Upper lobe of right lung (tissue), 1 donor: ENCODE results near the gene EFEMP1. TPM values are rescaled to one million over a fixed set of nuclear protein-coding genes. Genes with fewer than 3 reads are reported as not detected.

Source experiments
- ATAC-seq: fragments of 200-7000 bp; cut with Tn5 transposase; one replicate; pipeline ENCODE4 v1.9.1; 2020; ENCODE audit warnings: mild to moderate bottlenecking, moderate library complexity
- DNase-seq: peaks from one replicate; pipeline ENCODE4 v3.0.0-alpha.2; 2020
- H3K27ac ChIP-seq: fragments of 200-600 bp; one replicate; pipeline ENCODE4 v1.8.0; 2022
- H3K27me3 ChIP-seq: fragments of 200-600 bp; one replicate; pipeline ENCODE4 v1.8.0; 2022; ENCODE audit warnings: mild to moderate bottlenecking
- H3K36me3 ChIP-seq: fragments of 200-600 bp; one replicate; pipeline ENCODE4 v1.8.0; 2022
- H3K4me1 ChIP-seq: fragments of 200-600 bp; one replicate; pipeline ENCODE4 v1.8.0; 2022
- H3K4me3 ChIP-seq: fragments of 200-600 bp; one replicate; pipeline ENCODE4 v1.8.0; 2022; ENCODE audit warnings: mild to moderate bottlenecking
- H3K9me3 ChIP-seq: fragments of 200-600 bp; one replicate; pipeline ENCODE4 v1.8.0; 2022
- intact Hi-C: fragments of 100-400 bp; cut with DNase I; formaldehyde crosslinking; loops from one replicate; pipeline ENCODE4 v1.11.0; 2022
- total RNA-seq: library from RNA; stranded (reverse); fragmentation: NEBNext Ultra II Directional; extraction: Animal tissue kit (Norgen Biotek cat#: 25700); gene quantifications from one replicate; pipeline ENCODE4 v1.2.1, GENCODE V29; 2021
- TF ChIP-seq, protein P1 (sequence below): fragments of 200-600 bp; IDR thresholded peaks from one replicate; pipeline ENCODE4 v1.8.0; 2022; ENCODE audit warnings: antibody characterized with exemption
- donor health status: DM: no; HTN: yes; CAD: no; lungs with severe emphysema.

EFEMP1 gene
- total RNA-seq, 1 donor from 2014 or later, result 301 TPM

DNA sequence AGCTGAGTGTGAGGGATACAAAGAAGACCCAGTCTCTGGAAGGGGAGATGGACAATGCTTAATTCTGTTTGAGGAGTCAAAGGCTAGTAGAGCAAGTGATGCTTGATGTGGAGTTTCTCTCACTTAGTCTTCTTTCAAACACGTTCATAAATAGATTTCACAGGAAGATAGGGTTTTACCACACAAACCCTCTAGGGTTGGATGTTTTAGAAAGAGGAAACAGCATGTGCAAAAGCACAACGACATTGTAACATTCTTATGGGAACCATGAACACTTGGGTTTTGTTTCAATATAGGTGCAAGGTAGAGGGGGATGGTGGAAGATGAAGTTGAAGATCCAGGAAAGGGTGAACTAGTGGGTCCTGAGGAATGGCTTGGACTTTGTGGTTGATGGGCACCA, 10.8 kb upstream of the EFEMP1 start:
- ATAC-seq (no peak), DNase-seq (no peak)
- TF ChIP-seq, protein P1, sequence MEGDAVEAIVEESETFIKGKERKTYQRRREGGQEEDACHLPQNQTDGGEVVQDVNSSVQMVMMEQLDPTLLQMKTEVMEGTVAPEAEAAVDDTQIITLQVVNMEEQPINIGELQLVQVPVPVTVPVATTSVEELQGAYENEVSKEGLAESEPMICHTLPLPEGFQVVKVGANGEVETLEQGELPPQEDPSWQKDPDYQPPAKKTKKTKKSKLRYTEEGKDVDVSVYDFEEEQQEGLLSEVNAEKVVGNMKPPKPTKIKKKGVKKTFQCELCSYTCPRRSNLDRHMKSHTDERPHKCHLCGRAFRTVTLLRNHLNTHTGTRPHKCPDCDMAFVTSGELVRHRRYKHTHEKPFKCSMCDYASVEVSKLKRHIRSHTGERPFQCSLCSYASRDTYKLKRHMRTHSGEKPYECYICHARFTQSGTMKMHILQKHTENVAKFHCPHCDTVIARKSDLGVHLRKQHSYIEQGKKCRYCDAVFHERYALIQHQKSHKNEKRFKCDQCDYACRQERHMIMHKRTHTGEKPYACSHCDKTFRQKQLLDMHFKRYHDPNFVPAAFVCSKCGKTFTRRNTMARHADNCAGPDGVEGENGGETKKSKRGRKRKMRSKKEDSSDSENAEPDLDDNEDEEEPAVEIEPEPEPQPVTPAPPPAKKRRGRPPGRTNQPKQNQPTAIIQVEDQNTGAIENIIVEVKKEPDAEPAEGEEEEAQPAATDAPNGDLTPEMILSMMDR, result no peak
- no peaks in the 10 kb centered on the region for H3K36me3 ChIP-seq
- no peak overlapping the region for H3K4me3 ChIP-seq
- H3K4me1 ChIP-seq, result no peaks in the 10 kb centered on the region
- no peaks in the 10 kb centered on the region for H3K9me3 ChIP-seq
- H3K27ac ChIP-seq, result no peak overlapping the region
- intact Hi-C loops, result no loop called here
- H3K27me3 ChIP-seq, result no peaks in the 10 kb centered on the region

DNA sequence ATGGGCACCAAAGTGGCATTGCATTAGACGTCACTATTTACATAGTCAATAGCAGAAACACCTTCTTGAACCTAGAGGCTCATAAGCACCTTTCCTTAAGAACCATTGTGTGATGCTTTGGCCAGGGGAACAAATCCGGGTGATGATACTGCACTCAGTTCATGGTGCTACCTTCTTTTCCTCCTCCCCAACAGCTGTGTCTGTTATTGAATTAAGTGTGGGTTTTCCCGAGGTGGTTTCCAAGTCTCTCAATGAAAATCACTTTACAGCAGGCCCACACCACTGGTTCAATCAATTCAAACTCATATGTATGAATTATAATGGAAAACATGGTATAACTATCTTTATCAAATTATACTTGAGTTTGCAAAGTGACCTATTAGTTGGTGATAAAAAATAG, 9.3 kb upstream of the EFEMP1 start:
- TF ChIP-seq, protein P1, result no peak
- Histone ChIP-seq H3K36me3 (no peaks in the 10 kb centered on the region), H3K4me1 (no peaks in the 10 kb centered on the region), H3K9me3 (no peaks in the 10 kb centered on the region), H3K4me3 (no peak overlapping the region), H3K27me3 (no peaks in the 10 kb centered on the region), H3K27ac (no peak overlapping the region)
- ATAC-seq (no peak), DNase-seq (no peak)
- intact Hi-C loops, result no loop called here

GRCh38 chr2:55931281-55931680, 7.7 kb upstream of the EFEMP1 start:
- no peak overlapping the region for H3K4me3 ChIP-seq
- no peak overlapping the region for H3K27ac ChIP-seq
- ATAC-seq (no peak), DNase-seq (no peak)
- H3K9me3 ChIP-seq, result no peaks in the 10 kb centered on the region
- no peaks in the 10 kb centered on the region for H3K36me3 ChIP-seq
- intact Hi-C loops, result no loop called here
- H3K27me3 ChIP-seq, result no peaks in the 10 kb centered on the region
- no peaks in the 10 kb centered on the region for H3K4me1 ChIP-seq
- TF ChIP-seq, protein P1, result no peak

DNA sequence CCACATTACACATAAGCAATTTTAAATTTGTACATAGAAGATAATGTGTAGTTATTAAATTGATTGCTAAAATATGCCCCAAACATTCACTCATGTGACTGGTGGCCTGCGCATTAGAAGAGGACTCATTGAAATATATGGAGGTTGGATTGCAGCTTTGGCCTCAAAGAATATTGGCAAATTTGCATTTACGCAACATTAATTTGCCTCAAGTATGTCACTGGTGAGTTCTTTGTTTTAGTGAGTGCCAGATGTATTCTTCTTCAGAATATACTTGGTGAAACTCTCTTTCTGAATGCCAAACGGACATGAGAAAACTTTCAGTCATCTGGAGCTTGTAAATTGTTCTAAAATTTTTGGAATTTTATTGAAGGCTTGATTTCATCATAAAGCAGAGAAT, 5.9 kb upstream of the EFEMP1 start:
- no peaks in the 10 kb centered on the region for H3K9me3 ChIP-seq
- intact Hi-C loops, result no loop called here
- no peak for DNase-seq
- H3K27ac ChIP-seq, result no peak overlapping the region
- TF ChIP-seq, protein P1, result no peak
- no peaks in the 10 kb centered on the region for H3K4me1 ChIP-seq
- ATAC-seq, result no peak
- peaks cover 1% of the 10 kb centered on the region for H3K27me3 ChIP-seq
- no peak overlapping the region for H3K4me3 ChIP-seq
- H3K36me3 ChIP-seq, result no peaks in the 10 kb centered on the region

- H3K4me1 ChIP-seq, result no peaks in the 10 kb centered on the region
- H3K36me3 ChIP-seq, result no peaks in the 10 kb centered on the region
- no peaks in the 10 kb centered on the region for H3K9me3 ChIP-seq
- TF ChIP-seq, protein P1, result no peak
- intact Hi-C loops, result no loop called here
- peaks cover 11% of the 10 kb centered on the region for H3K27me3 ChIP-seq
- ATAC-seq (no peak), DNase-seq (no peak)
- no peak overlapping the region for H3K27ac ChIP-seq
- H3K4me3 ChIP-seq, result no peak overlapping the region
These were observed 3.4 kb upstream of the EFEMP1 start for GRCh38 chr2:55926974-55927373.

GRCh38 chr2:55926246-55926645, 2.7 kb upstream of the EFEMP1 start:
- Histone ChIP-seq H3K9me3 (no peaks in the 10 kb centered on the region), H3K27ac (no peak overlapping the region), H3K4me1 (no peaks in the 10 kb centered on the region), H3K36me3 (no peaks in the 10 kb centered on the region), H3K4me3 (no peak overlapping the region), H3K27me3 (peaks cover 11% of the 10 kb centered on the region)
- DNase-seq, result no peak
- TF ChIP-seq, protein P1, result no peak
- ATAC-seq, result no peak
- intact Hi-C loops, result no loop called here
